VCaP (cell line): Measurements from ENCODE around the gene AMZ1.

Experiments
- H3K27ac ChIP-seq: fragments of 450-650 bp; 2 replicates; pipeline ENCODE4 v1.5.1; 2017
- TF ChIP-seq, protein P1 (sequence below): fragments of 450-650 bp; conservative IDR thresholded peaks from 2 replicates; pipeline ENCODE4 v1.5.1; 2017; ENCODE audit warnings: mild to moderate bottlenecking, moderate library complexity

AMZ1 gene

DNA sequence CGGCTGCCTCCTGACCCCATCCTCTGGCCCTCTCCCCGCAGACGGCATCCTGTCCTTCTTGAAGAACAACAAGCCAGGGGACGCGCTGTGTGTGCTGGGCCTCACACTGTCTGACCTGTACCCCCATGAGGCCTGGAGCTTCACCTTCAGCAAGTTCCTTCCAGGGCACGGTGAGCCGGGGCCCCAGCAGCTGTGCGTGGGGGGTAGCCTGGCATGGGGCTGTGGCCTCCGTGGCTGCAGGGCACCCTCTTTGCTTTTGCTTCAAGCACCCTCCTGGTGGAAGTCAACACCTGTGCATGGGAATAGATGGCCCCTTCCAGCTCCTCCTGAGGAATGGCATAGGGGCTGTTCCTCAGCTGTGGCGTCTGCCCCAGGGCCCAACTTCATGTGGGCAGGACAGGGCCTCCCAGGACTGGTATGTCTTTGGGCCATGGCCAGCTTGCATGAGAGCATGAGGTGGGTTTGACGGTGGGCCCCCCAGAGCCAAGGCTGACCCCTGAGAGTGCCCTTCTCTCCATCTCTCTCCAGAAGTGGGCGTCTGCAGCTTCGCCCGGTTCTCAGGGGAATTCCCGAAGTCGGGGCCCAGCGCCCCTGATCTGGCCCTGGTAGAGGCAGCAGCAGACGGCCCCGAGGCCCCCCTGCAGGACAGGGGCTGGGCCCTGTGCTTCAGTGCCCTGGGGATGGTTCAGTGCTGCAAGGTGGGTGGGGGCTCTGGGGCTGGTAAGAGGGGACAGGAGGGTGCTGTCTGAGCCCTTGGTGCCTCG is 20.7 kb downstream of the AMZ1 start:
- no peak overlapping the region for H3K27ac ChIP-seq
- TF ChIP-seq, protein P1, sequence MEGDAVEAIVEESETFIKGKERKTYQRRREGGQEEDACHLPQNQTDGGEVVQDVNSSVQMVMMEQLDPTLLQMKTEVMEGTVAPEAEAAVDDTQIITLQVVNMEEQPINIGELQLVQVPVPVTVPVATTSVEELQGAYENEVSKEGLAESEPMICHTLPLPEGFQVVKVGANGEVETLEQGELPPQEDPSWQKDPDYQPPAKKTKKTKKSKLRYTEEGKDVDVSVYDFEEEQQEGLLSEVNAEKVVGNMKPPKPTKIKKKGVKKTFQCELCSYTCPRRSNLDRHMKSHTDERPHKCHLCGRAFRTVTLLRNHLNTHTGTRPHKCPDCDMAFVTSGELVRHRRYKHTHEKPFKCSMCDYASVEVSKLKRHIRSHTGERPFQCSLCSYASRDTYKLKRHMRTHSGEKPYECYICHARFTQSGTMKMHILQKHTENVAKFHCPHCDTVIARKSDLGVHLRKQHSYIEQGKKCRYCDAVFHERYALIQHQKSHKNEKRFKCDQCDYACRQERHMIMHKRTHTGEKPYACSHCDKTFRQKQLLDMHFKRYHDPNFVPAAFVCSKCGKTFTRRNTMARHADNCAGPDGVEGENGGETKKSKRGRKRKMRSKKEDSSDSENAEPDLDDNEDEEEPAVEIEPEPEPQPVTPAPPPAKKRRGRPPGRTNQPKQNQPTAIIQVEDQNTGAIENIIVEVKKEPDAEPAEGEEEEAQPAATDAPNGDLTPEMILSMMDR, result no peak

DNA sequence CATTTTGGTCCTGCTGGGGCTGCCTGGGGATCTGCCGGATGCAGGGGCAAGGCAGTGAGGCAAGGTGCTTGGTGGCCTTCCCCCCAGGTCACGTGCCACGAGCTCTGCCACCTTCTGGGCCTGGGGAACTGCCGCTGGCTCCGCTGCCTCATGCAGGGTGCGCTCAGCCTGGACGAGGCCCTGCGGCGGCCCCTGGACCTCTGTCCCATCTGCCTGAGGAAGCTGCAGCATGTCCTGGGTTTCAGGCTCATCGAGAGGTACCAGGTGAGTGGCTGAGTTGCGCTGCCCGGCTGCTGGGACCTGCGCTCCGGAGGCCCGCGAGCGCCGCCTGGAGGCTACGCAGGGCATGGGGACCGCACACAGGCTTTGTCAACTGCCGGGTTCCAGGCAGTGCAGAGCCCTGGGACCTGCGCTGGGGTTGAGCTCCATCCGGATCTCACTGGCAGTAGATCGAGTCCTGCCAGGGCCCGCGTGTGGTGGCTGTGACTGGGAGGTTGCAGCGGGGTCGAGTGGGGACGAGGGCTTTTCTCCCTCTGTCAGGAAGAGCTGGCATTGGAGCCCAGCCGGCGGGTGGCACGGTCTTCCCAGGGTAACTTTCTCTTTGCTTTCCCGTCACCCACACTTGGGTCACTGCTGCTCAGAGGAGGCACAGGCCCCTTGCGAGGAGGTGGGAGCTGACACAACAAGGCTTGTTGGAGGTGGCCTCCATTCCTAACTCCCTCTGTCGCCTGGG is 21.7 kb downstream of the AMZ1 start:
- H3K27ac ChIP-seq, result no peak overlapping the region
- TF ChIP-seq, protein P1, result no peak

DNA sequence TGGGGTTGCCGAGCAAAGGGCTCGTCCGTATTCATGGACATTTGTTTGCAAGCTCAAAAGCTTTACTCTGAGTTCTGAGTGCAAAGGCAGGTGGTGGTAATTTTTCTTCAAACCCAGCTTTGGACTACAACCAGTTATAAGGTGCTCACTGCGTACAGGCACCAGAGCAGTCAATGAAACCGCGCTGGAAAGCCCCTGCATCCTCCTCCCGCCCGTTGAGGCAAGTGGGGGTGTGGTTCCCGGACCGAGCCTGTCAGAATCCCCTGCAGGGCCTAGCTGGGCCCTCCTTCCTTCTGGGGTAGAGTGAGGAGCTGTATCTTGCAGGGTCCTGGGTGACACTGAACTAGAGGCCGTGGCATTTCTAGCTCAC is 22.3 kb downstream of the AMZ1 start:
- TF ChIP-seq, protein P1, result no peak
- no peak overlapping the region for H3K27ac ChIP-seq

DNA sequence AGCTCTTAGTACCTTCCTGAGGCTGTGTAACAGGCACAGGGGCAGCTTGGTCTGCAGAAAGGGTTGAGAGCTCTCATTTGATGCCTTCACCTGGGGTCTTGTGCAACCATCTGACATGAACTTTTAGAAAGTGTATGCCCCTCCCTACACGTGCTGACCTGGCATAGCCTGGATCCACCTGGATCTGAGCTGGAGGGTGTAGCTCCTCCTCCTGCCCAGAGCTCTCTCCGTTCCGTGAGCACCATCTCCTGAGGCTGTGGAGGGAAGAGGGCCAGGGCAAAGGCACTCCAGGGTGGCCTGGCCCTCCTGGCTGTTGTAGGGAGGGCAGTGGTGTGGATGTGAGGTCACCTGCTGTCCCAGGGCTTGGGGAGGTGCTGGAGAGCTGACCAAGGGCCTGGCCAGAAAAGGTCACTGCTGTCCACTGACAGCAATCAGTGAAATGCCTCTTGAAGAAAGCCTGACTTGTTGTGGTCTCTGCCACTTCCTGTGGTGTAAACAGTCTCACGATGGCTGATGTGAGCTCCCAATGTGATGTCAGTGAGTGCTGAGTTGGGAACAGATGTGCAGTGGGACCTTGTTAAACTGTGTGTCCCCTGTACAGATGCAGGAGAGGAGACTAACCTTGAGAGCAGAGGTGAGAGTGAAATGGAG is 23.0 kb downstream of the AMZ1 start:
- TF ChIP-seq, protein P1, result no peak

DNA sequence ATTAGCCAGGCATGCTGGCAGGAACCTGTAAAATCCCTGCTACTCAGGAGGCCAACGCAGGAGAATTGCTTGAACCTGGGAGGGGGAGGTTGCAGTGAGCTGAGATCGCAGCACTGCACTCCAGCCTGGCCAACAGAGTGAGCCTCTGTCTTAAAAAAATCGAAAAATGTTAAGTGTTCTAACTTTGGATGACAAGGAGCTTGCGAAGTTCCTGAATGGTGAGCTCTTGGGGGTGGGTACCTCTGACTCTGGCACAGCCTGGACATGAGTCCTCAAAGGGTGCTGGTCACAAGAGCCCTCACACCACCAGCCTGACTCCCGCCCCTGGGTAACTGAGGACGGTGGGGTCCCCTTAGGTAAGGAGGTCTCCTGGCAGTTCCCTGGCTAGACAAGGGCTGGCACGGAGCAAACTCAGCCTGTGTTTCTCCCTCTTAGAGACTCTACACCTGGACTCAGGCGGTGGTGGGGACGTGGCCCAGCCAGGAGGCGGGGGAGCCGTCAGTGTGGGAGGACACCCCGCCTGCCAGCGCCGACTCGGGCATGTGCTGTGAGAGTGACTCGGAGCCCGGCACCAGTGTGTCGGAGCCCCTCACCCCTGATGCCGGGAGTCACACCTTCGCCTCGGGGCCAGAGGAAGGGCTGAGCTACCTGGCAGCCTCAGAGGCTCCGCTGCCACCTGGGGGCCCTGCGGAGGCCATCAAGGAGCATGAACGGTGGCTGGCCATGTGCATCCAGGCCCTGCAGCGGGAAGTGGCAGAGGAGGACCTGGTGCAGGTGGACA is 24.1 kb downstream of the AMZ1 start:
- TF ChIP-seq, protein P1, result no peak
- H3K27ac ChIP-seq, result no peak overlapping the region

More for the DNA sequence above, 23.0 kb downstream of the AMZ1 start:
- no peak overlapping the region for H3K27ac ChIP-seq

DNA sequence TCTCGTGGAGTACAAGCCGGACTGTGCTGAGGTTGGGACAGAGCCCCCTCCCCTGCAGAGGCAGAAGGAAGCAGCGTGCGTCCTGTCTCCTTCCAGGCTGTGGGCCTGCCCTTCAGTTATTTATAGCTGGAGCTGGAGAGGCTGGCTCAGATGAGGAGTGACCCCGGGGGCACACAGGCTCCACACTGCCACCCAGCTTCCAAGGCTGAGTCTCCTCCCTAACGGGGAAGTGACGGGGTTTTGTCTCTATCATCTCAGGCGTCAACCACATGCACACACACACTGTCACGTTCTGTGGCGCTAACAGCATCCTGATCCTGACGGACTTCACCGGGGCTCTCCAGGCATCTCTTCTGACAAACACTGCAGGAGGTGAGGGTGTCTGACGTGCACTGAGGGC is 25.4 kb downstream of the AMZ1 start:
- no peak overlapping the region for H3K27ac ChIP-seq
- TF ChIP-seq, protein P1, result no peak
